ENCODE measurements around the gene ANKS1B. TPM values are rescaled to one million over a fixed set of nuclear protein-coding genes. Genes with fewer than 3 reads are reported as not detected.

The ANKS1B gene
- total RNA-seq, 1 donor from 2014 or later = 2.4 TPM

GRCh38 chr12:98793121-98793520, 1191.6 kb downstream of the ANKS1B start:
- Histone ChIP-seq H3K27ac (ENCODE audit: low read depth, low read length) (no peak overlapping the region), H3K9me3 (ENCODE audit: insufficient read depth, low read depth, low read length) (no peaks in the 10 kb centered on the region), H3K4me3 (ENCODE audit: insufficient read depth, low read depth, low read length) (no peak overlapping the region), H3K36me3 (ENCODE audit: insufficient read depth, low read length) (no peaks in the 10 kb centered on the region), H3K27me3 (ENCODE audit: insufficient read depth, low read length) (no peaks in the 10 kb centered on the region), H3K4me1 (ENCODE audit: insufficient read depth, low read length) (no peaks in the 10 kb centered on the region), H3K4me2 (ENCODE audit: low read length) (no peak overlapping the region), H3K79me2 (ENCODE audit: insufficient read depth, low read length) (no peaks in the 10 kb centered on the region), H3K9ac (ENCODE audit: low read length) (no peak overlapping the region), H2AFZ (ENCODE audit: low read depth, low read length) (no peak overlapping the region), H4K20me1 (ENCODE audit: insufficient read depth, low read length) (no peaks in the 10 kb centered on the region)
- Mint-ChIP-seq H3K36me3 (ENCODE audit: low read depth, unreplicated experiment) (no peaks in the 10 kb centered on the region), H3K27me3 (ENCODE audit: low read depth, unreplicated experiment) (no peaks in the 10 kb centered on the region), H3K9me3 (ENCODE audit: unreplicated experiment) (peaks cover 4% of the 10 kb centered on the region), H3K27ac (ENCODE audit: unreplicated experiment) (no peak overlapping the region), H3K4me3 (ENCODE audit: unreplicated experiment) (no peak overlapping the region), H3K4me1 (ENCODE audit: low read depth, unreplicated experiment) (no peaks in the 10 kb centered on the region)
- DNase-seq (ENCODE audit: low read depth) (peak; percentile 90), FAIRE-seq (no peak)
- TF ChIP-seq CTCF (IDR thresholded peaks at IDR 0.05; ENCODE audit: insufficient read depth, low read depth, low read length) = no peak
- TF ChIP-seq EZH2 (IDR thresholded peaks at IDR 0.05; ENCODE audit: insufficient read depth, low read length) = no peak

- FAIRE-seq = no peak
These were observed 1193.3 kb downstream of the ANKS1B start for GRCh38 chr12:98791406-98791805.

More at GRCh38 chr12:98791406-98791805, 1193.3 kb downstream of the ANKS1B start:
- Mint-ChIP-seq H3K36me3 (ENCODE audit: low read depth, unreplicated experiment) (no peaks in the 10 kb centered on the region), H3K27ac (ENCODE audit: unreplicated experiment) (no peak overlapping the region), H3K9me3 (ENCODE audit: unreplicated experiment) (peaks cover 4% of the 10 kb centered on the region), H3K4me1 (ENCODE audit: low read depth, unreplicated experiment) (no peaks in the 10 kb centered on the region), H3K4me3 (ENCODE audit: unreplicated experiment) (no peak overlapping the region), H3K27me3 (ENCODE audit: low read depth, unreplicated experiment) (no peaks in the 10 kb centered on the region)
- Histone ChIP-seq H3K4me2 (ENCODE audit: low read length) (no peak overlapping the region), H2AFZ (ENCODE audit: low read depth, low read length) (no peak overlapping the region), H3K27me3 (ENCODE audit: insufficient read depth, low read length) (no peaks in the 10 kb centered on the region), H3K36me3 (ENCODE audit: insufficient read depth, low read length) (no peaks in the 10 kb centered on the region), H3K79me2 (ENCODE audit: insufficient read depth, low read length) (no peaks in the 10 kb centered on the region), H3K4me3 (ENCODE audit: insufficient read depth, low read depth, low read length) (no peak overlapping the region), H3K4me1 (ENCODE audit: insufficient read depth, low read length) (no peaks in the 10 kb centered on the region), H3K9ac (ENCODE audit: low read length) (no peak overlapping the region), H3K9me3 (ENCODE audit: insufficient read depth, low read depth, low read length) (no peaks in the 10 kb centered on the region), H4K20me1 (ENCODE audit: insufficient read depth, low read length) (no peaks in the 10 kb centered on the region), H3K27ac (ENCODE audit: low read depth, low read length) (no peak overlapping the region)
- DNase-seq (ENCODE audit: low read depth) = no peak
- TF ChIP-seq EZH2 (IDR thresholded peaks at IDR 0.05; ENCODE audit: insufficient read depth, low read length) (no peak), CTCF (IDR thresholded peaks at IDR 0.05; ENCODE audit: insufficient read depth, low read depth, low read length) (no peak)
